Daoy (cell line): ENCODE measurements around the gene AP2M1. TPM values are rescaled to one million over a fixed set of nuclear protein-coding genes. Genes with fewer than 3 reads are reported as not detected.
A peak's percentile ranks its signal among the peaks of the same experiment; 100 is the strongest.
"Not testable (repeated sequence)": the region's sequence is repeated elsewhere in the genome, so short reads cannot be mapped to it uniquely, and the experiment has no call there.

Source experiments
- DNase-seq: peaks from one replicate; pipeline ENCODE4 v3.0.0-alpha.2; 2015; ENCODE audit warnings: low read depth
- total RNA-seq: library from RNA; depleted of rRNA; stranded (reverse); fragments of >200 nt; shearing (Covaris generic); gene quantifications from 2 replicates; pipeline ENCODE4 v1.2.3, GENCODE V29; 2014

The AP2M1 gene
- total RNA-seq, 1 experiment from 2014 or later: 510 TPM

- DNase-seq: no peak
Observed at GRCh38 chr3:184157206-184157605, 17.4 kb upstream of the AP2M1 start.

- DNase-seq: no peak
Observed at GRCh38 chr3:184158404-184158803, 16.3 kb upstream of the AP2M1 start.

DNA sequence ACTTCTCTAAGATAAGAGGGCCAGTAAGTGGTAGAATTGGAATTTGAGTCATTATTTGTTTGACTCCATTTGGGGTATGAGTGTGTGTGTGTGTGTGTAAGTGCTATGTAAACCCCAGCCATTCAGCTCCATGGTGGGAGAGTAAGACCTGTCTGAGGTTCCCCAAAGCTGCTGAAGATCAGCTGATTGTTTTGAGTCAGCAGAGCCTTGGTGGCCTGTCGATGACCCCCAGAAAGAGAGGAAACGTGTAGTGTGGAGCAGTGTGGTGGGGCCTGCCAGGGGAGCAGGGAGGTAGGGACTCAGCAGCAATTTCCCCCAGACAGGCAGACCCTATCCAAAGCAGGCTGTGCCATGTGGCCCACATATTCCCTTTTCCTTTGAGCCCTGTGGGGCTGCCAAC, 14.2 kb upstream of the AP2M1 start:
- DNase-seq: peak; percentile 58

GRCh38 chr3:184162571-184163070, 12.0 kb upstream of the AP2M1 start:
- DNase-seq: not testable (repeated sequence)

DNA sequence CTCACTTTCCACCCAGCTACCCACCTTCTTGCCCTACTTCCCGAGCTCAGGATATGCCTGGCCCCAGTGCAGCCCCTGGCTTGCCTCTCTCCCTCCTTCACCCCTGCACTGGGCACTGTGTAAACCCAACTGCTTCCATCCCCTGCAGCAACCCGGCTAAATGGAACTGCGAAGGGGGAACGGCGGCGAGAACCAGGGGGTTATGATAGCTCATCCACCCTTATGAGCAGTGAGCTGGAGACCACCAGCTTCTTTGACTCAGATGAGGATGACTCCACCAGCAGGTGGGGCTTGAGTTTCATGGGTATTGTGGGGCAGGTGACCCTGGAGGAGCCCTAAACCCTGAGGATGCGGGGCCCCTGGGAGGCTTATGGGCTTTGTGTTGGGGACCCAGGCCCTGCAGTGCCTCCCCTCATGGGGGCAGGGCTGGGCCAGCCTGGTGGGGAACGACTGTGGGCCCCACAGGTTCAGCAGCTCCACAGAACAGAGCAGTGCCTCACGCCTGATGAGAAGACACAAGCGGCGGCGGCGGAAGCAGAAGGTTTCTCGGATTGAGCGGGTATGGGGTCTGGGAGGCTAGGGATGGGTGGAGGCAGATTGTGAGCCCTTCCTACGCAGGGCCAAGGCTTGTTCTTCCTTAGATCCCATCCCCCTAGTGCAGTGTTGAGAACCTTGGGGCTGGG, 9.9 kb upstream of the AP2M1 start:
- no peak for DNase-seq

DNA sequence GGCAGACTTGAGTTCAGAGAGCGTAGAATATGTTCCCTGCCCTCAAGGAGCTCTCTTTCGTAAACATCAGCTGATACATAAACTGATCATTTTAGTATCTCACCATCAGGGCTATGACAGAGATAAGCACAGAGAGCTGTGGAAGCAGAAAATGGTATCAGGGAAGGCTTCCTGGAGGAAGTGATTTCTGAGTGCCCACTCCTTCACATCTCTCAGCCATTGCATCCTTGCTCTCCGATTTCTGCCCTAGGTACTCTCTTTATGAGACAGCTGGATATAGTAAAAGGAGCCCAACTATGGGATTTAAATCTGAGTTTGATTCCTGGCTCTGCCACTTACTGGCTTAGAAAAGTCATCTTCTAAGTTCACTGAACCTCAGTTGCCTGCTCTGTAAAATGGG, 9.1 kb upstream of the AP2M1 start:
- DNase-seq: no peak

DNA sequence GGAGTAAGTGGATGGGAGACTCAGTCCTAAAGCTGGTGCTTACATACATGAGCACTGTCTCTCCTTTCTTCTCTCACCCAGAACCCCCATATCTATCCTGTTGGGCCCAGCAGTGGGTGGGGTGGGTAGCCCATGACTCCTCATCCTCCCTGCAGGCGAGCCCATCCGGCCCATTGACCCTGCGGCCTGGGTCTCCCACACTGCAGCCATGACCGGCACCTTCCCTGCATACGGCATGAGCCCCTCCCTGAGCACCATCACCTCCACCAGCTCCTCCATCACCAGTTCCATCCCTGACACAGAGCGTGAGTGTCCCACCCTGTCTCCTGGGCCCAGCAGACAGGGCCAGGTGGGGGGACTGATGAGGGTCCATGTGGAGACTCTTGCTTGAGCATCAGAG, 8.0 kb upstream of the AP2M1 start:
- DNase-seq: no peak

GRCh38 chr3:184167786-184168185, 6.9 kb upstream of the AP2M1 start:
- no peak for DNase-seq

GRCh38 chr3:184168363-184169120, 6.1 kb upstream of the AP2M1 start:
- DNase-seq: peak; percentile 68

DNA sequence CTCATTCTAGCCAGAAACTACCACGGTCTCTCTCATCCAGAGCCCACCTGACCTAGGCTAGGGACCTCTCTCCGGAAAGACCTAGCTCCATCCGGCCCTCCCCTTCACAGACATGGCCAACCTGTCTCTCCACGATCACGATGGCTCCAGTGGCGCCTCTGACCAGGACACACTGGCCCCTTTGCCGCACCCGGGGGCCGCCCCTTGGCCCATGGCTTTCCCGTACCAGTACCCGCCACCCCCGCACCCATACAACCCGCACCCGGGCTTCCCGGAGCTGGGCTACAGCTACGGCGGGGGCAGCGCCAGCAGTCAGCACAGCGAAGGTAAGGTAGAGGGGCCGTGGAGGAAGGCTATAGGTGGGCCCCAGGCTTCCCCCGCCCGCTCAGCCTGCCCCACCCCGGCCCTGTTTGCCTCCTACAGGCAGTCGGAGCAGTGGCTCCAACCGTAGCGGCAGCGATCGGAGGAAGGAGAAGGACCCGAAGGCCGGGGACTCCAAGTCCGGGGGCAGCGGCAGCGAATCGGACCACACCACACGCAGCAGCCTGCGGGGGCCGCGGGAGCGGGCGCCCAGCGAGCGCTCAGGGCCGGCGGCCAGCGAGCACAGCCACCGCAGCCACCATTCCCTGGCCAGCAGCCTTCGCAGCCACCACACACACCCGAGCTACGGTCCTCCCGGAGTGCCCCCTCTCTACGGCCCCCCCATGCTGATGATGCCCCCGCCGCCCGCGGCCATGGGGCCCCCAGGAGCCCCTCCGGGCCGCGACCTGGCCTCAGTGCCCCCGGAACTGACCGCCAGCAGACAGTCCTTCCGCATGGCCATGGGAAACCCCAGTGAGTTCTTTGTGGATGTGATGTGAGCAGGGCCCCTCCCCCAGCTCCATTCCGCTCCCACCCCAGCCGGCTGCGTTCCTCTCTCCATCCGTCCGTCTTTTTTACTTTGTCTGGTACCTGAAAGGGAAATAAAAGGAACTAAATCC, 4.5 kb upstream of the AP2M1 start:
- DNase-seq: no peak

- DNase-seq: peak; percentile 87
Observed at GRCh38 chr3:184171562-184171961, 3.1 kb upstream of the AP2M1 start.

GRCh38 chr3:184172681-184173373, 1.8 kb upstream of the AP2M1 start:
- DNase-seq: peak; percentile 70

- DNase-seq: no peak
Observed at GRCh38 chr3:184173374-184173722, 1.3 kb upstream of the AP2M1 start.

- no peak for DNase-seq
Observed at GRCh38 chr3:184174284-184174645, 390 bp upstream of the AP2M1 start.

- no peak for DNase-seq
Observed at GRCh38 chr3:184175506-184175905, 851 bp downstream of the AP2M1 start.

DNA sequence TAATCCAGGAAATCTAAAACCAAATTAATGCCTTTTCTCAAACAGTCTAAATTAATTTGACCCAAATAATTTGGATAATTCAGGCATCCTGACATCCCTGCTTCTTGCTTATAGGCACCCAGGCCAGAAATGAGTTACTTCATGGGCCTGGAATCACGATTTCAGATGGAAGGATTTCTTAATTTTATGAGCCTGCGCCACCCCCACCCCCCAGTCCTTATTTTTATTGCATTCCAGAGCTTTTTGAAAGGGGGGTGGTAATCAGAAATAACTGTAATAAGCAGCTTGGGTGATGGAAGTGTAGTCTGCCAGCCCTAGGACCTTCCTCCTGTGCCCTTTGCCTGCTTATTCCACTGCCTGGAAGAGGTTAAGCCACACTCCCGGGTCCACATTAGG, 1.3 kb downstream of the AP2M1 start:
- DNase-seq: no peak

DNA sequence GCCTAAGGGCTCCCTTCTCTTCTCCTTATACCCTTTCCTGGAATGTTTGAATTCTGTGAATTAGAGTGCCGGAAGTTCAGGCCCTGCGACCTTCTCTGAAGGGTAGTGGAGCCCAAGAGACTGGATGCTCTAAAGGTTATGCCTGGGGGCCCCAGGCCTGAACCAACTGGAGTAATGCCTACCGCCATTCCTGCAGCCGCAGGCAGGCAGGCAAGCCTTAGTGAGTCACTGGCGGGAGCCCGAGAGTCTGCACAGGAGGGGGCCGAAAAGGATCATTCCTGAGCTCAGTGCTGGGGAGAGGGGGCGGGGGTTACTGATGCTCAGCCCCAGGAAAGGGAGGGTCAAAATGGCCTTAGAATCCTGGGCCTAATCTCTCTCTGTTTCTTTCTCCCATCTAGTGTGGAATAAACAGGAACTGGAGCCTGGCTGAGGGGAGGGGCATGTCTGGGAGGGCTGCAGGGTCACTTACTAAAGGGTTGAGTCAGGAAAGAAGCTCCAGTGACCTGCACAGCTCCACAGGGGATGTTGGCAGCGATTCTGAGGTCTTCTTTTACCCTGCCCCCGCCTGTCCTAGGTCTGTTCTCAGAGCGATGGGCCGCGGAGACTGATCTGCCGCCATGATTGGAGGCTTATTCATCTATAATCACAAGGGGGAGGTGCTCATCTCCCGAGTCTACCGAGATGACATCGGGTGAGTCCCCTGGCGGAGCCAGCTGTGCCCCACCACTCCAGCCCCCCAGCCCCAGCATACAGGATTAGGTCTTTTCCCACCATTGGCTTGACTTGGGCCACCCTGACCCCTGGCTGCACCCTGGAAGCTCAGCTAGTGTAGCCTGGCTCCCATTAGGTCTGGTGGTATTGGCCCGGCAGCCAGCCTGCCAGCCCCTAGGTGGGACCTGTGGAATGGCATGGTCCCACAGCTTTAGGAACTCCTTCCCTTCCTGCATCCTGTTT, 2.0 kb downstream of the AP2M1 start:
- peak; percentile 97 for DNase-seq

GRCh38 chr3:184177331-184177731, 2.7 kb downstream of the AP2M1 start:
- DNase-seq: no peak

DNA sequence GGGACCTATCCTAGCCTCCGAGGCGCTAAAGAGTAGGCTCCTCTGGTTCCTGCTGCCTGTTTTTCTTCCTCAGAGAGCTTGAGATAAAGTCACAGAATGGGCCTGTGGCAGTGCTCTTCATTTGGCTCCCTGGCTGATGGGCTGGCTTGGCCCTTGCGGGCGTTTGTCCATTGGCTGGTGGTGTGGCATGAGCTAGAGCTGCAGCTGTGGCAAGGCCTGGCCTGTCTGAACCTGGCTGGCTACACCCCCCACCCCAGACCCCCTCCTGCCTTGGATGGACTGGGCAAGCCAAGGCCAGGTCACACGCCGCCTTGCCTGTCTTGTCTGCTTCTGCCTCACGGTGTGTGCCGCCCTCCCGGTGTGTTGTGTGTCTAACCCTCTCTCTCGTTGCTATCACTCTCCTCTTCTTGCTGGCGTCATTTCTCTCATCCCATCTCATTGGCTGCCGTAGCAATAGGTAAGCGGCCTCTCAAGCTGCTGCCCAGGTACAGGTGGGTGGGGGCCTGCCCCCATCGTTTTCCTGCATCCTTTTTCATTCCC, 3.2 kb downstream of the AP2M1 start:
- DNase-seq: no peak

GRCh38 chr3:184178521-184179138, 4.0 kb downstream of the AP2M1 start:
- no peak for DNase-seq
